DMS 273 (cell line): ENCODE results near the gene ALG13.
"Not testable (repeated sequence)": the region's sequence is repeated elsewhere in the genome, so short reads cannot be mapped to it uniquely, and the experiment has no call there.

Experiments
- DNase-seq: peaks from one replicate; lab custom pipeline; 2025; ENCODE audit not compliant: unreplicated experiment; lab: John Stamatoyannopoulos, UW

The ALG13 gene

GRCh38 chrX:111680988-111681779, at the start of gene ALG13:
TSS of gene ALG13 (plus strand) at chrX:111681170. CDS start at chrX:111681219, 49 bp downstream.
- peak; percentile 95 for DNase-seq

- DNase-seq, result peak; percentile 18
Measured at GRCh38 chrX:111634823-111635729, 45.9 kb upstream of the ALG13 start.

- DNase-seq, result no peak
Measured at GRCh38 chrX:111641969-111642368, 39.0 kb upstream of the ALG13 start.

GRCh38 chrX:111645165-111645564, 35.8 kb upstream of the ALG13 start:
- not testable (repeated sequence) for DNase-seq

- no peak for DNase-seq
Measured at GRCh38 chrX:111645607-111646006, 35.4 kb upstream of the ALG13 start.

GRCh38 chrX:111646515-111646914, 34.5 kb upstream of the ALG13 start:
- DNase-seq, result no peak

GRCh38 chrX:111648802-111649201, 32.2 kb upstream of the ALG13 start:
- no peak for DNase-seq

- DNase-seq, result no peak
Measured at GRCh38 chrX:111649638-111650037, 31.3 kb upstream of the ALG13 start.

GRCh38 chrX:111650845-111651244, 30.1 kb upstream of the ALG13 start:
- DNase-seq, result no peak

GRCh38 chrX:111652719-111653118, 28.3 kb upstream of the ALG13 start:
- DNase-seq, result peak; percentile 48

- DNase-seq, result no peak
Measured at GRCh38 chrX:111661241-111661640, 19.7 kb upstream of the ALG13 start.

- no peak for DNase-seq
Measured at GRCh38 chrX:111662292-111662691, 18.7 kb upstream of the ALG13 start.

GRCh38 chrX:111671668-111672067, 9.3 kb upstream of the ALG13 start:
- DNase-seq, result no peak

GRCh38 chrX:111687305-111687704, 6.3 kb downstream of the ALG13 start:
- no peak for DNase-seq

- no peak for DNase-seq
Measured at GRCh38 chrX:111695297-111695880, 14.4 kb downstream of the ALG13 start.

GRCh38 chrX:111719426-111720210, 38.6 kb downstream of the ALG13 start:
- peak; percentile 33 for DNase-seq

- DNase-seq, result no peak
Measured at GRCh38 chrX:111728096-111728495, 47.1 kb downstream of the ALG13 start.

- DNase-seq, result no peak
Measured at GRCh38 chrX:111731351-111731750, 50.4 kb downstream of the ALG13 start.

- no peak for DNase-seq
Measured at GRCh38 chrX:111736571-111736970, 55.6 kb downstream of the ALG13 start.

- DNase-seq, result no peak
Measured at GRCh38 chrX:111742018-111742417, 61.0 kb downstream of the ALG13 start.

- no peak for DNase-seq
Measured at GRCh38 chrX:111743316-111743715, 62.3 kb downstream of the ALG13 start.
